ENCODE results near the gene AFG3L2.

- TF ChIP-seq HNF4A (conservative IDR thresholded peaks at IDR 0.05) (no peak), RAD21 (IDR thresholded peaks at IDR 0.05) (no peak), TAF1 (conservative IDR thresholded peaks at IDR 0.05) (no peak)
- TF ChIP-seq, protein P1, sequence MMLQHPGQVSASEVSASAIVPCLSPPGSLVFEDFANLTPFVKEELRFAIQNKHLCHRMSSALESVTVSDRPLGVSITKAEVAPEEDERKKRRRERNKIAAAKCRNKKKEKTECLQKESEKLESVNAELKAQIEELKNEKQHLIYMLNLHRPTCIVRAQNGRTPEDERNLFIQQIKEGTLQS (IDR thresholded peaks at IDR 0.05), result no peak
Measured at GRCh38 chr18:12282442-12283039, 94.5 kb downstream of the AFG3L2 start.
